ENCODE data around the gene SLC25A5.

- TF ChIP-seq CTCF (IDR thresholded peaks at IDR 0.05): no peak
- TF ChIP-seq ATF2 (CRISPR knock-in tag; IDR thresholded peaks at IDR 0.05; ENCODE audit: borderline replicate concordance, low read depth): no peak
- no peak for TF ChIP-seq ELF4 (CRISPR knock-in tag; IDR thresholded peaks at IDR 0.05; ENCODE audit: low read depth)
- no peak for TF ChIP-seq USF2 (CRISPR knock-in tag; IDR thresholded peaks at IDR 0.05)
- TF ChIP-seq GABPB1 (CRISPR knock-in tag; IDR thresholded peaks at IDR 0.05): no peak
- no peak for TF ChIP-seq ZNF138 (CRISPR knock-in tag; conservative IDR thresholded peaks at IDR 0.05)
- TF ChIP-seq JUN (CRISPR knock-in tag; IDR thresholded peaks at IDR 0.05): no peak
- TF ChIP-seq IRF2 (CRISPR knock-in tag; IDR thresholded peaks at IDR 0.05; ENCODE audit: borderline replicate concordance, low read depth): no peak
- no peak for TF ChIP-seq ZNF416 (CRISPR knock-in tag; IDR thresholded peaks at IDR 0.05)
- no peak for TF ChIP-seq ZNF425 (CRISPR knock-in tag; conservative IDR thresholded peaks at IDR 0.05)
- TF ChIP-seq E2F5 (CRISPR knock-in tag; IDR thresholded peaks at IDR 0.05): no peak
- TF ChIP-seq E2F4 (CRISPR knock-in tag; IDR thresholded peaks at IDR 0.05; ENCODE audit: borderline replicate concordance, low read depth): no peak
These were observed 13.1 kb downstream of the SLC25A5 start for GRCh38 chrX:119481323-119481801.
